Common myeloid progenitor, CD34-positive (primary cell): Measurements from ENCODE around the gene TTC7B.

Experiments used
- CTCF ChIA-PET: fragments of 350-600 bp; sonication (Branson Sonifier 250); formaldehyde crosslinking; loops from one replicate; lab custom pipeline; 2021; ENCODE audit warnings: antibody characterized with exemption; lab: Charles Lee
- POLR2A ChIA-PET: fragments of 350-600 bp; sonication (Branson Sonifier 250); formaldehyde crosslinking; loops from one replicate; lab custom pipeline; 2021; ENCODE audit warnings: antibody characterized with exemption; lab: Charles Lee
- DNase-seq, 3 donors: peaks; one replicate each; pipeline versions ENCODE4 v3.0.0 to v3.0.0-alpha.2; 2013
- H3K27ac ChIP-seq, 2 experiments: 1 replicate in 1 of 2; 2 replicates in 1 of 2; pipeline ENCODE4 v1.7.0; 2013; ENCODE audit warnings: inconsistent platforms in 2 of 2, low read length in 2 of 2, mild to moderate bottlenecking in 2 of 2, low read depth in 1 of 2, moderate library complexity in 1 of 2; ENCODE audit not compliant: severe bottlenecking in 2 of 2, insufficient read depth in 1 of 2, poor library complexity in 1 of 2
- H3K27me3 ChIP-seq, 5 experiments: replicated peaks in 2 of 5; 1 replicate in 3 of 5; 2 replicates in 2 of 5; pipeline versions ENCODE4 v1.6.1 to v1.7.0; 2013; ENCODE audit warnings: low read length in 4 of 5, mild to moderate bottlenecking in 2 of 5, moderate library complexity in 2 of 5, inconsistent platforms in 1 of 5; ENCODE audit not compliant: insufficient read depth in 5 of 5, control insufficient read depth in 4 of 5
- H3K36me3 ChIP-seq, 4 experiments: 1 replicate in 2 of 4; 2 replicates in 2 of 4; pipeline versions ENCODE4 v1.6.1 to v1.7.0; 2013; ENCODE audit warnings: low read length in 3 of 4, control low read depth in 1 of 4, mild to moderate bottlenecking in 1 of 4; ENCODE audit not compliant: control insufficient read depth in 4 of 4, insufficient read depth in 4 of 4
- H3K4me1 ChIP-seq, 4 experiments: 1 replicate in 3 of 4; 2 replicates in 1 of 4; pipeline versions ENCODE4 v1.6.1 to v1.7.1; 2013; ENCODE audit warnings: low read length in 3 of 4, mild to moderate bottlenecking in 3 of 4, control low read depth in 1 of 4, inconsistent platforms in 1 of 4, moderate library complexity in 1 of 4; ENCODE audit not compliant: control insufficient read depth in 4 of 4, insufficient read depth in 4 of 4; ENCODE audit errors: control extremely low read depth in 1 of 4
- H3K4me3 ChIP-seq, 7 experiments: 1 replicate in 4 of 7; 2 replicates in 3 of 7; pipeline versions ENCODE4 v1.5.1 to v1.7.0; 2013; ENCODE audit warnings: mild to moderate bottlenecking in 7 of 7, low read length in 6 of 7, moderate library complexity in 6 of 7, inconsistent platforms in 2 of 7, low read depth in 2 of 7, control low read depth in 1 of 7; ENCODE audit not compliant: insufficient read depth in 4 of 7, control insufficient read depth in 1 of 7; ENCODE audit errors: extremely low read depth in 1 of 7
- H3K9me3 ChIP-seq, 5 experiments: 1 replicate in 4 of 5; 2 replicates in 1 of 5; pipeline versions ENCODE4 v1.6.1 to v1.7.1; 2013; ENCODE audit warnings: low read length in 4 of 5, mild to moderate bottlenecking in 2 of 5, inconsistent platforms in 1 of 5, low read depth in 1 of 5, moderate library complexity in 1 of 5; ENCODE audit not compliant: control insufficient read depth in 4 of 5, insufficient read depth in 2 of 5; ENCODE audit errors: control extremely low read depth in 1 of 5
- WGBS: methylation state at CpG from one replicate; pipeline ENCODE4 v1.1.5; 2013; ENCODE audit not compliant: insufficient coverage; 5-methylcytosine and 5-hydroxymethylcytosine counted together

TTC7B gene

GRCh38 chr14:90656973-90657372 is 159.3 kb downstream of the TTC7B start:
- POLR2A ChIA-PET: no interaction called here
- Histone ChIP-seq H3K4me1 (peaks cover 5 to 19% (median 17%) of the 10 kb centered on the region in 4 experiments), H3K9me3 (no peaks in the 10 kb centered on the region)

GRCh38 chr14:90655829-90656228 is 160.4 kb downstream of the TTC7B start:
- POLR2A ChIA-PET: no interaction called here
- Histone ChIP-seq H3K4me1 (peaks cover 5 to 19% (median 17%) of the 10 kb centered on the region in 4 experiments), H3K9me3 (no peaks in the 10 kb centered on the region), H3K27me3 (no peaks in the 10 kb centered on the region), H3K4me3 (no peak overlapping the region), H3K27ac (no peak overlapping the region), H3K36me3 (peaks cover 3 to 47% (median 21%) of the 10 kb centered on the region in 4 experiments)
- WGBS: no CpG with 5 or more reads among the region's 4 CpGs
- DNase-seq: no peak
- CTCF ChIA-PET: interaction anchor here (0.6 to 0.9 kb wide), 2 partner anchors 13 to 136 kb away, joined by 3 read pairs; no protein-coding TSS in a partner anchor

More at GRCh38 chr14:90656973-90657372, 159.3 kb downstream of the TTC7B start:
- H3K27me3 ChIP-seq: no peaks in the 10 kb centered on the region
- WGBS: 98% methylated on average over 11 of the region's 12 CpGs
- CTCF ChIA-PET: interaction anchor here (1.4 kb wide), 1 partner anchor 12 kb away, joined by 7 read pairs; no protein-coding TSS in a partner anchor
- H3K36me3 ChIP-seq: peaks cover 3 to 39% (median 20%) of the 10 kb centered on the region in 4 experiments
- DNase-seq: no peak
- no peak overlapping the region for H3K27ac ChIP-seq
- no peak overlapping the region for H3K4me3 ChIP-seq

- DNase-seq: no peak
- H3K27me3 ChIP-seq: no peaks in the 10 kb centered on the region
- POLR2A ChIA-PET: no interaction called here
Observed at GRCh38 chr14:90654831-90655276, 161.4 kb downstream of the TTC7B start.

DNA sequence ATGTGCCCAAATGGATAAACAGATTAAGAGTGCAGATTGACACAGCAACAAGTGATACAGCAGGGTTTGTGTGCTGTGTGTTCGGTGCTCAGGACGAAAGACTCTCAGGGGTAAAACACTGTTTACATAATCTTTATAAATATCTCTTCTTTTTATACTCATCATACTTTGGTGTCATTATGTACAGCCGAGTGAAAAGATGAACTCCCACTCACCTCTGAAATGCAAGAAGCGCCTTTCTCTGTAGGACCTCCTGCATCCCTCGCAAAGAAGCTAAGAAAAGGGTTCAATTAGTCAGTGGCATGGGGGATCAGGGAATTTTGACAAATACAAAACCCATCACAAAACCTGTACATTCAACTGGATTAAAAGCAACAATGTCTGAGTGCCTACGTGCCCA is 163.6 kb downstream of the TTC7B start:
- WGBS: 96% methylated on average over 4 of the region's 6 CpGs
- ChIA-PET CTCF (interaction anchor here (0.6 to 1.5 kb wide), 3 partner anchors 10 to 27 kb away, joined by 3 to 5 read pairs (median 3); no protein-coding TSS in a partner anchor), POLR2A (no interaction called here)
- Histone ChIP-seq H3K4me1 (peaks cover 0 to 9% (median 2%) of the 10 kb centered on the region in 4 experiments), H3K36me3 (peaks cover 3 to 57% (median 25%) of the 10 kb centered on the region in 4 experiments), H3K27me3 (no peaks in the 10 kb centered on the region), H3K4me3 (no peak overlapping the region), H3K27ac (no peak overlapping the region), H3K9me3 (no peaks in the 10 kb centered on the region)
- DNase-seq: no peak

More at GRCh38 chr14:90654831-90655276, 161.4 kb downstream of the TTC7B start:
- H3K36me3 ChIP-seq: peaks cover 3 to 51% (median 28%) of the 10 kb centered on the region in 4 experiments
- H3K4me3 ChIP-seq: no peak overlapping the region
- H3K4me1 ChIP-seq: peaks cover 5 to 19% (median 17%) of the 10 kb centered on the region in 4 experiments
- WGBS: 84% methylated on average over 7 of the region's 8 CpGs
- CTCF ChIA-PET: interaction anchor here (0.9 kb wide), 1 partner anchor 12 kb away, joined by 3 read pairs; no protein-coding TSS in a partner anchor
- H3K9me3 ChIP-seq: no peaks in the 10 kb centered on the region
- H3K27ac ChIP-seq: no peak overlapping the region

GRCh38 chr14:90651976-90652560 is 164.2 kb downstream of the TTC7B start:
- 97% methylated on average over 3 of the region's 9 CpGs for WGBS
- no peaks in the 10 kb centered on the region for H3K27me3 ChIP-seq
- no peak overlapping the region for H3K4me3 ChIP-seq
- no peaks in the 10 kb centered on the region for H3K9me3 ChIP-seq
- ChIA-PET POLR2A (no interaction called here), CTCF (interaction anchor here (0.6 to 1.5 kb wide), 2 partner anchors 10 to 21 kb away, joined by 3 to 5 read pairs; no protein-coding TSS in a partner anchor)
- H3K27ac ChIP-seq: no peak overlapping the region
- peaks cover 3 to 56% (median 24%) of the 10 kb centered on the region in 4 experiments for H3K36me3 ChIP-seq
- DNase-seq: no peak
- peaks cover 0 to 11% (median 2%) of the 10 kb centered on the region in 4 experiments for H3K4me1 ChIP-seq

DNA sequence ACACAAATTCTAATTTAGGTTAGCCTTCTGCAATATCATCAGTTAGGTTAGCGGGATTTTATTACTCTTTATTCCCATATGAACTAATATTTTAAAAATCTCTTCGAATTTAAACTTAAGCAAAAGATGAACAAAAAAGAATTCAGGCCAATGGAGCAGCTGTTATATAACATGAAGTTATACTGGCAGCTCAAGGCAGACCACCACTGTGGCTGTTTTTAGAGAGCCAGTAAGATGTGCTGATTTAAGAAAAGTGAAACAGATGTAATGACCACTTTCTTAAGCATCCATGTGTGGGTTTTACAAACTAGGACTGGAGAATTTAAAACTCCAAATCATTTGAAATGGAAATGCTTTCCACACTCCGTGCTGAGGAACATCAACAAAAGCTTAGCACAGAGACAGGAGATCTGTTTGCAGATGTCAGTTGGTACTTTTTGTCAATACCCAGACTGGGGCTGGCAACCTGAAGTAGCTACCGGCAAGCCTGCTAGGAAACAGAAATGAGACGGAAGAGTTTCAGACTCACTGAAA is 164.9 kb downstream of the TTC7B start:
- Histone ChIP-seq H3K36me3 (peaks cover 3 to 56% (median 26%) of the 10 kb centered on the region in 4 experiments), H3K4me1 (peaks cover 0 to 11% (median 2%) of the 10 kb centered on the region in 4 experiments), H3K27ac (no peak overlapping the region), H3K9me3 (no peaks in the 10 kb centered on the region), H3K27me3 (no peaks in the 10 kb centered on the region), H3K4me3 (no peak overlapping the region)
- ChIA-PET POLR2A (no interaction called here), CTCF (interaction anchor here (1.5 kb wide), 1 partner anchor 9 kb away, joined by 5 read pairs; no protein-coding TSS in a partner anchor)
- DNase-seq: no peak
- 95% methylated on average over 2 of the region's 5 CpGs for WGBS
